NCI-H2196 (cell line): ENCODE measurements around the gene GOLGA6L24.
"Not testable (repeated sequence)": the region's sequence is repeated elsewhere in the genome, so short reads cannot be mapped to it uniquely, and the experiment has no call there.

Experiments
- DNase-seq: peaks from one replicate; lab custom pipeline; 2025; ENCODE audit not compliant: unreplicated experiment; lab: John Stamatoyannopoulos, UW

GOLGA6L24 gene

GRCh38 chr15:28357984-28358383 is at the start of gene GOLGA6L24:
Gene GOLGA6L24, minus strand, starts transcription at chr15:28358084. Its CDS starts 61 bp downstream, at chr15:28358023.
- not testable (repeated sequence) for DNase-seq

GRCh38 chr15:28402774-28403435 is 45.0 kb upstream of the GOLGA6L24 start:
- not testable (repeated sequence) for DNase-seq

- DNase-seq: not testable (repeated sequence)
Observed at GRCh38 chr15:28396022-28396421, 38.1 kb upstream of the GOLGA6L24 start.

GRCh38 chr15:28380053-28380452 is 22.2 kb upstream of the GOLGA6L24 start:
- DNase-seq: not testable (repeated sequence)

GRCh38 chr15:28378364-28378763 is 20.5 kb upstream of the GOLGA6L24 start, which contains the start of gene GOLGA8F:
Gene GOLGA8F, plus strand, starts transcription at chr15:28378664. Its CDS starts 98 bp downstream, at chr15:28378762.
- not testable (repeated sequence) for DNase-seq

GRCh38 chr15:28365502-28365901 is 7.6 kb upstream of the GOLGA6L24 start:
- DNase-seq: not testable (repeated sequence)

- not testable (repeated sequence) for DNase-seq
Observed at GRCh38 chr15:28322129-28322588, 35.7 kb downstream of the GOLGA6L24 start, which contains the start of gene HERC2. Gene HERC2, minus strand, starts transcription at chr15:28322179. Its CDS starts 746 bp downstream, at chr15:28321433.

- DNase-seq: not testable (repeated sequence)
Observed at GRCh38 chr15:28321358-28322078, 36.4 kb downstream of the GOLGA6L24 start.

- not testable (repeated sequence) for DNase-seq
Observed at GRCh38 chr15:28319725-28320124, 38.2 kb downstream of the GOLGA6L24 start.

GRCh38 chr15:28318828-28319227 is 39.1 kb downstream of the GOLGA6L24 start:
- DNase-seq: not testable (repeated sequence)

GRCh38 chr15:28318122-28318521 is 39.8 kb downstream of the GOLGA6L24 start:
- DNase-seq: not testable (repeated sequence)

- DNase-seq: not testable (repeated sequence)
Observed at GRCh38 chr15:28316958-28317357, 40.9 kb downstream of the GOLGA6L24 start.

- not testable (repeated sequence) for DNase-seq
Observed at GRCh38 chr15:28310454-28310853, 47.4 kb downstream of the GOLGA6L24 start.

GRCh38 chr15:28308718-28309117 is 49.2 kb downstream of the GOLGA6L24 start:
- DNase-seq: not testable (repeated sequence)
